K562 treated with DMSO at 1 percent for 48 hours (cell line): ENCODE measurements around the gene SELENOS. TPM values are rescaled to one million over a fixed set of nuclear protein-coding genes. Genes with fewer than 3 reads are reported as not detected.

Experiments
- total RNA-seq: library from RNA; unstranded; fragments of 300-600 nt; gene quantifications from 2 replicates; pipeline ENCODE4 v1.2.3, GENCODE V29; 2022; ENCODE audit warnings: low replicate concordance; ENCODE audit errors: extremely low read depth

SELENOS gene
- total RNA-seq = not detected in 2 replicates

GRCh38 chr15:101277038-101277822, at the start of gene SELENOS:
Gene SELENOS (minus strand): TSS chr15:101277485. CDS start chr15:101277417, 68 bp downstream.

GRCh38 chr15:101294731-101295606, 17.7 kb upstream of the SELENOS start, which contains the start of gene SNRPA1:
Gene SNRPA1 (minus strand): TSS chr15:101295248. CDS start chr15:101295178, 70 bp downstream.

GRCh38 chr15:101251830-101252820, 25.2 kb downstream of the SELENOS start, which contains the start of gene CHSY1:
Gene CHSY1 (minus strand): TSS chr15:101252048. CDS start chr15:101251456, 592 bp downstream.

Other genes with a start within 250 kb of the SELENOS start
- not detected in 2 replicates for gene CHSY1, start 25.4 kb downstream of the SELENOS start, total RNA-seq
- not detected in 2 replicates for gene SNRPA1, start 17.8 kb upstream of the SELENOS start, total RNA-seq
- not detected in 2 replicates for gene PCSK6, start 212.2 kb upstream of the SELENOS start, total RNA-seq